ENCODE data around the gene ALPP. TPM values are rescaled to one million over a fixed set of nuclear protein-coding genes. Genes with fewer than 3 reads are reported as not detected.
A peak's percentile ranks its signal among the peaks of the same experiment; 100 is the strongest.

ALPP gene
- polyA plus RNA-seq, 3 donors: not detected

DNA sequence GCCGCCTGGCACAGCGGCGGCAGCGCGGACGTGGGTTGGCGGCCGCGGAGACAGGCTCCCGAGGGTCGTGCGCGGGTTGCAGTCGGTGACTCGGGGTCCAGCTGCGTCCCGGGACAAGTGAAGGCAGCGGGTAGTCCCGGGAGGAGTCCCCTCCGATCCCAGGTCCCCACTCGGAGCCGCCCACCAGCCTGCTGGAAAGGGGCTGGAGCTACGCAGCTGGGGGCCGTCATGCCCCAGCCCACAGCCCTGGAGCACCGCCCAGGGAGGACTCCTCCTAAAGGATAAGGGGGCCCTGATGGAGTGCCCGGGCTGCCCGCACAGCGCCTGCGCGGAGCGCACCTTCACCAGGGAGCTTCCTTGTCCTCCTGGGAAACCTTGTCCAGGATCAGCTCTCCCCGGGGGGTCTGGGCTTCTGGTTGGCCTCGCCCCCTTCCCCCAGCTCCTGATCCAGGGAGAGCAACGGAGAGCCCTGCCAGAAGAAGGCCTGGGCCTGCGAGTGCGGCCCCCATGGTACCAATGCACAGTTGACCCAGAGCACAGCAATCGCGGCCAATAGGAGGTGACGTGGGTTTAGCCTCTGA lies 25.9 kb upstream of the ALPP start:
- no peaks in the 10 kb centered on the region for H3K4me1 ChIP-seq (ENCODE audit: control insufficient read depth in 1 of 2, insufficient read depth in 2 of 2, low read length in 2 of 2)
- TF ChIP-seq, protein P1, sequence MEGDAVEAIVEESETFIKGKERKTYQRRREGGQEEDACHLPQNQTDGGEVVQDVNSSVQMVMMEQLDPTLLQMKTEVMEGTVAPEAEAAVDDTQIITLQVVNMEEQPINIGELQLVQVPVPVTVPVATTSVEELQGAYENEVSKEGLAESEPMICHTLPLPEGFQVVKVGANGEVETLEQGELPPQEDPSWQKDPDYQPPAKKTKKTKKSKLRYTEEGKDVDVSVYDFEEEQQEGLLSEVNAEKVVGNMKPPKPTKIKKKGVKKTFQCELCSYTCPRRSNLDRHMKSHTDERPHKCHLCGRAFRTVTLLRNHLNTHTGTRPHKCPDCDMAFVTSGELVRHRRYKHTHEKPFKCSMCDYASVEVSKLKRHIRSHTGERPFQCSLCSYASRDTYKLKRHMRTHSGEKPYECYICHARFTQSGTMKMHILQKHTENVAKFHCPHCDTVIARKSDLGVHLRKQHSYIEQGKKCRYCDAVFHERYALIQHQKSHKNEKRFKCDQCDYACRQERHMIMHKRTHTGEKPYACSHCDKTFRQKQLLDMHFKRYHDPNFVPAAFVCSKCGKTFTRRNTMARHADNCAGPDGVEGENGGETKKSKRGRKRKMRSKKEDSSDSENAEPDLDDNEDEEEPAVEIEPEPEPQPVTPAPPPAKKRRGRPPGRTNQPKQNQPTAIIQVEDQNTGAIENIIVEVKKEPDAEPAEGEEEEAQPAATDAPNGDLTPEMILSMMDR (IDR thresholded peaks at IDR 0.05): no peak
- Mint-ChIP-seq H3K4me3 (peak overlapping the region in 1 of 2 donors; percentile 15), H3K4me1 (no peaks in the 10 kb centered on the region), H3K36me3 (no peaks in the 10 kb centered on the region), H3K9me3 (peaks cover 0 to 13% (median 8%) of the 10 kb centered on the region in 7 donors), H3K27me3 (ENCODE audit: low read depth in 3 of 3) (peaks cover 40 to 64% (median 42%) of the 10 kb centered on the region in 3 donors), H3K27ac (no peak overlapping the region)
- no peak for DNase-seq
- WGBS (ENCODE audit: insufficient coverage): 57% methylated on average over 39 of the region's 39 CpGs
- intact Hi-C loops (cut with micrococcal nuclease): no loop called here
- H3K9me3 ChIP-seq (replicated peaks in 1 of 2; ENCODE audit: control insufficient read depth in 1 of 2, insufficient read depth in 1 of 2, low read length in 2 of 2): no peaks in the 10 kb centered on the region
- no peak overlapping the region for H3K4me3 ChIP-seq (replicated peaks in 1 of 3; ENCODE audit: low read depth in 2 of 3, low read length in 3 of 3)
- H3K4me2 ChIP-seq (replicated peaks; ENCODE audit: extremely low read depth, low read length, poor library complexity, severe bottlenecking): no peak overlapping the region
- H3K27me3 ChIP-seq (ENCODE audit: control insufficient read depth in 2 of 2, insufficient read depth in 2 of 2, low read length in 2 of 2): peaks cover 2 to 44% of the 10 kb centered on the region in 2 donors
- H3K9ac ChIP-seq (ENCODE audit: insufficient read depth, low read length, poor library complexity, severe bottlenecking): no peak overlapping the region
- no peaks in the 10 kb centered on the region for H3K36me3 ChIP-seq (replicated peaks in 1 of 2; ENCODE audit: control insufficient read depth in 1 of 2, insufficient read depth in 2 of 2, low read length in 2 of 2)
- no peaks in the 10 kb centered on the region for H4K20me1 ChIP-seq (ENCODE audit: insufficient read depth, low read length)
- H3K27ac ChIP-seq (ENCODE audit: low read depth in 1 of 2, low read length in 2 of 2): no peak overlapping the region
- H3K79me2 ChIP-seq (ENCODE audit: insufficient read depth, low read length): no peaks in the 10 kb centered on the region
- no peak overlapping the region for H2AFZ ChIP-seq (ENCODE audit: insufficient read depth, low read depth, low read length, poor library complexity, severe bottlenecking)

DNA sequence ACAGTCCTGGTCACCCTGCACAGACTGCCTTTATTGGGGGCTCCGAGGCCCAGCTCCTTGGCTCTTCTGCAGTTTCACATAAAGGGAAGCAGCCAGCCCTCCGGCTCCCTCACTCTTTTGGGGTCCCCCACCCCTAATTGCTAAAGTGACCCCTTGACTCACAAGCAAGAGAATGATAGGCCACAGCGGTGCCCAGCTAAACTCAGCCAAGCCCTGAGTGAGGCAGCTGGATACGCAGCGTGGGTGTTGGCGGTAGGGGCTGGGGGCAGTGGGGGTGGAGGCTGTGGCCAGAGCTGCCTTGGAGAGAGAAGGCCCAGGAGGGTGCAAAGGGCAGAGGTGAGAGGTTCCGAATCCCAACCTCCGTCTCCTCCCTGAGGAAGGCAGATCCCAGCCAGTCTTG lies 25.5 kb upstream of the ALPP start:
- DNase-seq: no peak
- Histone ChIP-seq H4K20me1 (ENCODE audit: insufficient read depth, low read length) (no peaks in the 10 kb centered on the region), H3K36me3 (replicated peaks in 1 of 2; ENCODE audit: control insufficient read depth in 1 of 2, insufficient read depth in 2 of 2, low read length in 2 of 2) (no peaks in the 10 kb centered on the region), H3K4me2 (replicated peaks; ENCODE audit: extremely low read depth, low read length, poor library complexity, severe bottlenecking) (no peak overlapping the region), H3K27me3 (ENCODE audit: control insufficient read depth in 2 of 2, insufficient read depth in 2 of 2, low read length in 2 of 2) (peaks cover 2 to 44% of the 10 kb centered on the region in 2 donors), H3K27ac (ENCODE audit: low read depth in 1 of 2, low read length in 2 of 2) (no peak overlapping the region), H2AFZ (ENCODE audit: insufficient read depth, low read depth, low read length, poor library complexity, severe bottlenecking) (no peak overlapping the region), H3K79me2 (ENCODE audit: insufficient read depth, low read length) (no peaks in the 10 kb centered on the region), H3K4me3 (replicated peaks in 1 of 3; ENCODE audit: low read depth in 2 of 3, low read length in 3 of 3) (no peak overlapping the region), H3K9me3 (replicated peaks in 1 of 2; ENCODE audit: control insufficient read depth in 1 of 2, insufficient read depth in 1 of 2, low read length in 2 of 2) (no peaks in the 10 kb centered on the region), H3K4me1 (ENCODE audit: control insufficient read depth in 1 of 2, insufficient read depth in 2 of 2, low read length in 2 of 2) (no peaks in the 10 kb centered on the region), H3K9ac (ENCODE audit: insufficient read depth, low read length, poor library complexity, severe bottlenecking) (no peak overlapping the region)
- H3K4me3 Mint-ChIP-seq: peak overlapping the region in 1 of 2 donors; percentile 15
- no peaks in the 10 kb centered on the region for H3K36me3 Mint-ChIP-seq
- no peak overlapping the region for H3K27ac Mint-ChIP-seq
- no peaks in the 10 kb centered on the region for H3K4me1 Mint-ChIP-seq
- peaks cover 37 to 61% (median 42%) of the 10 kb centered on the region in 3 donors for H3K27me3 Mint-ChIP-seq (ENCODE audit: low read depth in 3 of 3)
- intact Hi-C loops (cut with micrococcal nuclease): no loop called here
- TF ChIP-seq, protein P1 (IDR thresholded peaks at IDR 0.05): no peak
- WGBS (ENCODE audit: insufficient coverage): 98% methylated on average over 7 of the region's 8 CpGs
- peaks cover 0 to 13% (median 8%) of the 10 kb centered on the region in 7 donors for H3K9me3 Mint-ChIP-seq

Measured in CD14-positive monocyte (primary cell).